CD1c-positive myeloid dendritic cell (primary cell): ENCODE results near the gene DPH3.

ENCODE experiments used
- DNase-seq: peaks from one replicate; pipeline ENCODE4 v3.0.0-alpha.2; 2016; ENCODE audit errors: extremely low spot score

Gene DPH3

DNA sequence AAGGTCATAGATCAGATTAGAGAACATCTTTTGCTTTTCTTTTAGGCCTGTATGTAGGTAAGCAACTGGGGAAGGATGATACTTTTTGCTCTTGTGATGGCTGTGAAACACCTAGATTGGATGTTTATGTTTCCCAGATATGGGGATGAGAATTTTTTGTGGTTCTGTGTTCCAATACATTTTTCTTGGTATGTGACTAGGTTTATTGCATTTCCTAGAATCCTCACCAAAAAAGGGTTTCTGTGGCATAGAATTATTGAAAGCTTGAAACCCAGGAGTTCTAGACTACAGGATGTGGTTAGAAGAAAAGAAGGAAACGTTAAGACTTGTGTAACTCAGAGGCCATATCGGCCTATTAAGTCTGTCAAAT, 26.1 kb upstream of the DPH3 start:
- peak; percentile 54 for DNase-seq

DNA sequence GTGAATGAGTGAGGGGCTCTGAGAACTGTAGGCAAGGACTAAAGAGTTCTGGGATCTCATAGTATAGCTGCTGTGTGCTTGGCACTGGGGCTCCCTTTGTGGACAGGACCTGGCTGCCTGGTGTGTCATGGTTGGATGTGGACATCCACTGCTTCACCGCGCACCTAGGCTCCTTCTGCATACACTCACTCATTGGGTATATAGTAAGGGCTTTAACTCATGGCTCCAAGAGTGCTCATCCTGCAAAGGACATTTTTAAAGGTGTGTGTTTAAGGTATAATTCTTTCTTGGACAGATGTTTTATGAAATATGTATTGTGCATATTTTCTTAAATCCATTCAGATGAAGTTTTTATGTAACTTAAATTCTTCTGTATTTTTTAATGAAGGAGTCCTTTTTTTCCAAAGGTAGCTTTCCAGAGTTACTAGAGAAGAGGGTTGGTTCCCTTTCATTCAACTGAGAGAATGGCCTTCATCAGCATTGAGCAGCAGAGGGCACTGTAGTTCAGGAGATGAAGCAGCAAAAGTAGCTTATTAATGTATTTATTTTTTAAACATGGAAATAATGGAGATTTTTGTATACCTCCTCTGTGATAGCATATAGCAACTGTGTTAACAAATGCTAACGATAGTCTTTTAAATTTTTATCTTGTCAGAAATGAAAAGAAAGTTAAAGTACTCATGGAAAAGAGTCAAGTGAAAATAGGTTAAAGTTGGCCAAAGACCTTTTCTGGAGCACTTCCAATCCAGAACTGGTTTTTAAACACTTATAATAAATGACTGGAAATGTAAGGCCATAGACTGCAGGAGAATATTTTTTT, 25.5 kb upstream of the DPH3 start:
- DNase-seq: peak; percentile 63

DNA sequence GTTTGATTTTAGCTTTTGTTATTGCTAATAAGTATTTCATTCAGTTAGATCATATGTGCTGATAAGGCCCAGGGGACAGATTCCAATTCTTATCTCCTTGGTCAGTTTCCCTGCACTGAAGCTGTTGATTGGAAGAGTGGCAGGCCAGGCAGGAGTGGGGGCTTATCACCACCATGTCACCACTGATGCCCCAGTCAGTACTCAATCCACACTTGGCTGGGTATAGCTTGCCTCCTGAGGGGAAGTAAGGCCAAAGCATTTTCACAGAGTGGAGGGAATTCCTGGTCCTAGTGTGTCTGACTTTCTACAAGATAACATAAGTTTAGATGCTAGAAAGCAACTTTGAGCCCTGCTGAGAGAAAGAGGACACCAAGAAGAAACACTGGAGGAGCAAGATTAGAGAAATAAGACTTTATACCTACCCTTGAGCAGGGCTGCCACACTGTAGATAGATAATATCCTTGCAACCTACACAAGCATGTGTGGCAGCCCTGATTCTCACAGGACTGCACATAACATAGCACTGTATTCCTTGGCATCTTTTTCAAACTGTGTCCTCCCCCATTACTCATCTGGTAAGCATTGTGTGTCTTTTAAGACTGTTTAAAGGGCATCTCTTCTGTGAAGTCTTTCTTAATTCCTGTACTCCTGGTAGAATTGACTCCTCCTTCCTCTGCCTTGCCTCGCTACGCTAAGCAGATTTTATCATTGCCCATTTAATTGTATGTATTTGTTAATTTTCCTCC, 24.6 kb upstream of the DPH3 start:
- no peak for DNase-seq

DNA sequence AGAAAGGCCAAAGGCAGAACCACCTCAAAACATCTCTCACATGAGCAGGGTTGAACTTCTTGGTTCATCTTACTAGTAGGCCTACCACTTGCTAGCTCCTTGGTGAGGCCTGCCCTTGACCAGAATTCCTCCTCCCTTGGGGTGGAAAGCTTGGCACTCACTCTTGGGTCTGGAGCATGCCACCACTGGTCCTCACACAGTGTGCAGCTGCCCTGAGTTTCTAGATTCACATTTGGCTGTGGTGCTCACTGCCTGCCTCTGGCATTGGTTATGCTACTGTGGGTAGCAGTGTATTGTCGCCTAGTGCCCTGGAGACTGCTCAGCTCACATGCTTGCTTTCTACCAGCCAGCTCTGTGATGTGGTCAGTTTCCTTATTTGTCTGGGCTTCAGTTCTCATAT, 23.9 kb upstream of the DPH3 start:
- DNase-seq: no peak

DNA sequence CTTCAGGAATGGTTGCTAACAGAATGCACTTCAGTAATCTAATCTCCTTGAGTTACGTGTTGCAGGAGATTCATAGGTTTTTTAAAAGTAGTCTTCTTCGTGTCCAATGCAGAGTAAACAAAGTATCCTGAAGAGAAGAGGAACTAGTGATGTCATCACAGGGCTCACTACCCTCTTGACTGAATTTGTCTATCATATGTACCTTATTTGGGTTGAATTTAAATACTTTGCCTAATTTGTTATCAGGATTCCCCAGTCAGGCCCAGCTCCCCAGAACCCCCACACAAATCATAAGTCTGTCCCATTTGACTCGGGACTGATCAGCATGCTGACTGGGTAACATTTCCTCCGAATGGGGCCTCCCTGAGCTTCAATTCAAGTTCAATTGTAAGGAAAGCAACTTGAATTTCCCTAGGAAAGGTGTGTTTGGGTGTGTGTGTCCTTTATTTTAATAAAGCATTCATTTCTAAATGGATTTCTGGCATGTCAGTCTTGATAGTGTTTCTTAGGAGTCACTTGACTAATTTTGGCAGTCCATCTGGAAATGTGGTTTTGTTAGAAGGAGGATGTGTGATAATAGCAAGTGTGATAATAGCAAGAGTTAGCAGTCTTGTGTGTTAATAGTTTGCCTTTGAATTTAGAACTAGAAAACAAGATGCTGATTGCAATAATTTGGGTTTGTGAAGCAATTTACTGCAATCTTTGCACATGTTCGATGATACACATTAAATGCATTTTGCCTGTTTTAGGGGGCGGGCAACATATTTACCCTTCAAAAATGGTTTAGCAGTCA, 22.2 kb upstream of the DPH3 start:
- DNase-seq: peak; percentile 46

DNA sequence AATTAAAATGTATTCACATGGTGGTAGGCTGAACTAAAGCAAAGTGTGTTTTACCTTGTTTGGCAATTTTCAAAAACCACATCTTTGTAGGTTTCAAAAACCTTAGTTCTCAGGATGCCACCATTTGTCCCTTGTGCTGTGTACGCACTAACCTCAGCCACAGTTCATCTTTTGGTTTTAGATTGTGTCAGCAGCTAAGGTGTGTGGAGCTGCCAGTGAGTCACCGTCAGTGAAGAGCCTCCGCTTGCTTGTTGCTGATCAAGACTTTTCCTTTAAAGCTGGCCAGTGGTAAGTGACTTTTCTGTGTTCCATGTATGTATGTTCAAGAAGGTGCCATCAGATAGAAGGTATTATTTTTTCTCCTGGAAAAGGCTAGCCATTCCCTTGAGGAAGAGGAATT, 21.4 kb upstream of the DPH3 start:
- DNase-seq: peak; percentile 35

DNA sequence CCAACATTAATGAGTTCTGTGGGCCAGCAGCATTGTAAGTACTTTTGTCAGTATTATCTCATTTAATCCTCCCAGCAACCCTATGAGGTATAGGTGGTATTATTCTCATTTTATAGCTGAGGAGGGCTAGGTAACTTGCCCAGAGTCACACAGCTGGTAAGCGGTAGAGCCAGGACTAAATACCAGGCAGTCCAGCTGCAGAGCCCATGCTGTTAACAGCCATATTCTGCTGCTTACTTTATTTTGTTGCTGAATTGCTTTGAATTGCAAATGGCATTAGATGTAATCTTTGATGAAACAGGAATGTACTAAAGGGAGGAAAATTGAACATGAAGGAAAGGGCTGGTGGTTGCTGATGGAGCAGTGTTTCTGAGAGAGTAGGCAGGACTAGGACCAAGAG, 19.9 kb upstream of the DPH3 start:
- no peak for DNase-seq

DNA sequence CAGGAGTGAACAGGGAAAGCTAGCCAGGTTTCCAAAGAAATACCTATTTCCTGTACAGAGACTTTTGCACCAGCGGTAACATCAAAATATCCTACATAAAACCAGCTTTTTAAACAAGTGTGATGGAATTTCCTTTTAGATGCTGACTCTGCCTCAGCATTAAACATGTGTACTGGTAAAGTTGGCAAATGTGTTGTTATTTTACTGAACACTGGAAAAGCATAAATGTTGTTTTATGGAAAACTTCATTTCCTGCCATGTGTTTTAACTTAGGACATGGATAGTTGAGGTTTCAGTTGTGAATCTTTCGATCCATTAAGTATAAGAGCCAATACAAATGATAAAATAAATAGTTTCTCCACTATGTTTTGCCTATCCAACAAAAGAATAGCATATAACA, 15.9 kb upstream of the DPH3 start:
- no peak for DNase-seq

DNA sequence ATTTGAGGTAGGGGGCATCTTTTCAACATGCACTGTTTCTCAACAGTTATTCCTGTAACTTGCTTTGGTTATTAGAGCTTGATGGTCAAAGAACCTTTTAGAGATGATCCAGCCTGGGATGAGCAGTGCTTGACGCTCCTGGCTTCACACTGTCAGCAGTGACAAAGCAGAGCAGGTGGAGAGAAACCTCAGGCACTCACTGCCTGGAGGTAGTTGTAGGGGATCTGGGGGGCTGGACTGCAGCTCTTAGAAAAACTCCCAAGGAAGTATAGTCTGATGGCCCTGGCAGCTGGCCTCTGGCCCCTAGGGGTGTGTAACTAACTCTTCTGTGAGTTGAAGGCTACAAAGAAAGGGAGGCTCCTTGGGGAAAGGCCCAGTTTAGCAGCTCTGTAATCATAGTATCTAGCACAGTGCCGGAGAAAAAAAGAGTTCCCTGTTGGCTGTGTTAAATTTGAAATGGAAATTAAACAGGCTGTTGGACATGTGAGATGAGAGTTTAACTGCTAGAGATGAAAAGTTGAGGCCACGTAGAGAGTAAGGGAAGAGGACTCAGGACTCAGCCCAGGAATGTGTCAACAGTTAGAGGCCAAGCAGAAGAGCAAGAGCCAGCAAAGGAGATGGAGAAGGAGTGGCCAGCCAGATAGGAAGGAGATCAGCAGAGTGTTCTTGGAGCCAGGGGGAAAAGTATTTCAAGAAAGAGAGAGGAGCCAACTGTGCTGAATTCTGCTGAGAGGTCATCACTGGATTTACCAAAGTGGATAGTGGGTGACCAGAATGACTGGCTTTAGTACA, 14.5 kb upstream of the DPH3 start:
- no peak for DNase-seq

DNA sequence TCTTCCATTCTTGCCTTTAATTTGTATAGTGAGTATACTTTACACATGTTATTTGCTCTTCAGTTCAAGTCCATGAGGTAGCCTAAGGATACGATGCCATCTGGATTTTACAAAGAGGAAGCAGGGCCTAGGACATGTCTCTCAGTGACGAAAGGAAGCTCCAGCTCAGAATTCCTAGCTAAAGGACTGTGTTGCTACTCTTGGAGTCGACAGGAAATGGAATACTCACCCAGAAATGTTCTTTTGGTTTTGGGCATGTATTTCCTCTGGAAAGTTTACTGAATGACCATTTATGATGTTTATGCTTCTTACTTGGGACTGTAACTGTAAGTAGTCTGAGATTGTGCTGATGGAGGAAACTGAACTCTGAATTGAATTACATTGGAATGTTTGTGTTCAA, 12.7 kb upstream of the DPH3 start:
- no peak for DNase-seq

DNA sequence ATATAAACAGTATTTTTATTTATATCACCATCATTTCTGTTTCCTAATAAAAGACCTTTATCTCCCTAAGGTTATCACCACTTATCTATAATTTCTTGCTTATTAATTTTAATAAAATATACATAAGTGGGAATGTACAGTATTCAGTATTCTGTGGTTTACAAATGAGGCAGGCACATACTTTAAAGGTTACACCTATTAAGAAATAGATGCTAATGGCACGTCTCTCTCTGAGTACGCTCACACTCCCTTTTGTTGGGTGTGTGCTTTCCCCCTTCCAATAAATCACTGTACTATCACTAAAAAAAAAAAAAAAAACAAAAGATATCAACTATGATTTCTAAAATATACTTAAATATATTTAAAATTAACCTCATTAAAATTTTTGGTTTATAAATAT, 9.1 kb upstream of the DPH3 start:
- DNase-seq: no peak

DNA sequence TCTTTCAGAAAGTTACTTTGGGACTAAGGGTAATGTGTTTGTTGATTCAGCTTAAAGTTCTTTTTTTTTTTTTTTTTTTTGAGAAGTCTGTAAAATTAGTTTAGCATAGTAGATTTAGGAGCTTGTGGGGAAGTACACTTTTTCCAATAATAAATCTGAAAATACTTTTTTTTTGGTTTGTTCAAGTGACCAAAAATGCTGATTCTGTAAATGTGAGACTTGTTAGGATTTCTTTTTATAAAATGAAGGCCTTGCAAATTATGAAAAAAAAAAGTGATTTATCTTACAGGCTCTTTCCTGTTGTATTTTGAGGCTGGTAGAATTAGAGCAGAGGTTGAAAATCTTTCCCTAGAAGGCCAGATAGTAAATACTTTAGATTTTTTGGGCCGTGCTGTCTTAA, 7.8 kb upstream of the DPH3 start:
- no peak for DNase-seq

DNA sequence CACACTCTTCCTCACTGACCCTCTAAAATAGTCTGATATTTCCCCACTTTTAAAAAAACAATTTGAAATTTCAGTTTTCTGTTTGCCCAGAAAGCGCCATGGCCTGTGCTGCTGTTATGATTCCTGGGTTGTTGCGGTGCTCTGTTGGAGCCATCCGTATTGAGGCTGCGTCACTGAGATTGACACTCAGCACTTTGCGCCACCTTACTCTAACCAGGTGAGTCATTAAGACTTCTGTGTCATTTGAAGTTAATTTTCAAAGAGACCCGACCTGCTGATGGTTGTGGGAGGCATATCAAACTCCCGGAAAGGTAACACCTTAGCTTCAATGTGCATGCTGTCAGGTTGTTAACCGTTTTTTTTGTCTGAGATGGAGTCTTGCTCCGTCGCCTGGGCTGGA, 6.1 kb upstream of the DPH3 start:
- DNase-seq: no peak

DNA sequence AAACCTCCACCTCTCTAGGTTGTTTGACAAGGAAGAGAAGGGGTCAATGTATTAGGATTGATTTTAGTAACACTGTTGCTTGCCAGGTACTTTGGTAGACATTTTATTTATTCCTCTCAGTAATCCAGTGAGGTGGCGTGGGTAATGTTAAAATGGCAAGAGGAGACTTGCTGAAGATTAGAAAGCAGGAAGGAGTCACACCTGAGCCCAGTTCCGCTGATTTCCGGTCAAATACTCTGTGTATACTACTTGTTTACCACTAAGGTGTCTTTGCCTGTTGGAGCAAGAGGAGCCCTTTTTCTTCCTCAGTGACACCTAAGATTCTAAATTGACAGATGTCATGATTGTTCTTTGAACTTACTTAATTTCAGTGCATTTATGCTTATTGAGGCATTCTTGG, 2.0 kb upstream of the DPH3 start:
- DNase-seq: no peak

DNA sequence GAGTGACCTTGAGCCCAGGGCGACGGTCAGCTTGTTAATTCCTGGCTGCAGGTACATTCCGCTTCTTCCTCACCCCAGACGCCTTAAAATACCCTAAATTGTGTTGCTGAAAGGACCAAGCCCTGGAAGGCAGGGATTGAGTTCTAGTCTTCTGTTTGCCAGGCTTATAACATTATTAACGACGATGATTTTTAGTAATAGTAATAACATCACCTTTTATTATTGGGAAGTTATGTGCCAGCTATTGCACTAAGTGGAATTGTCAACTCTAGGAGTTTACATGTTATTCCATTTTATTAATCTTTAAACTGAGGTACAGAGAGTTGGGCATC, 678 bp upstream of the DPH3 start:
- no peak for DNase-seq

DNA sequence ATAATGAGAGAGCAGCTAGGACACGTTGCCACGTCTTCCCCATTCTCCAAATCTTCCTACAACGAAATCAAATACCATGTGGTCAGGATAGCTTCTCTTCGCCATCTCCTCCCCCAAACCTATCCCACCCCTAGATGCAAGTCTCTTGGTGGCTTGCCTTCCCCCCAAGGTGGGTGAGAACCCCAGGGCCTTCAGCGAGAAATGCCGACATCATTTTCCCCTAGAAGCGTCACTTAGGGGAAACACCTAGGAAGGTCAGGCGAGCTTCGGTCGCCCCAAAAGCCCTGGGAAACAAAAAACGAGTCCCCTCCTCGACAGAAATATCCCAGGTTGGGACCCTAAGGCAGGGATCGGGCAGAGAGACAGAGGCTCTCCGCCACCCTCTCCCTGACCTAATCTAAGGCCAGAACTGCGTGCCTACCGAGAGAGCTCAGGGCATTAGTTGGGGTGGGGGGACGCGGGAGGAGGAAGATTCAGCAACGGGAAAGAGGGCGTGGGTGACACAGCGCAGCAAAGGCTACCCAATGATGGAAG, 502 bp downstream of the DPH3 start:
- DNase-seq: no peak

DNA sequence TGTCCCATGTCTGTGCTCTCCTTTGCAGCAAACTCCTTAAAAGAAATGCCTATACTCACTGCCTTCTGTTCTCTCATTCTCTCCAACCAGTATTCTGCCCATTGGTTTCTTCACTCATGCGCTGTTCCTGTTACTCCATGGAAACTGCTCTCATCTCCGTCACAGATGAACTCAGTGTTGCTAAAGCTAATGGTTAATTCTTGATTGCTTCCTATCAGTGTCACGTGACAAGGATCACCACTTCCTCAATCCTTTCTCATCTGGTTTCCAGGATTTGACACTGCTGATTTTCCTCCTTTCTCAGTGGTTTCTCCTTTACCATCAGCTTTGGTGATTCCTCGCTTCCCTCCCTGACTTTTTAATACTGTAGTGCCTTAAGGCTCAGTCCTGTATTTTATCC, 2.6 kb downstream of the DPH3 start:
- peak; percentile 51 for DNase-seq

DNA sequence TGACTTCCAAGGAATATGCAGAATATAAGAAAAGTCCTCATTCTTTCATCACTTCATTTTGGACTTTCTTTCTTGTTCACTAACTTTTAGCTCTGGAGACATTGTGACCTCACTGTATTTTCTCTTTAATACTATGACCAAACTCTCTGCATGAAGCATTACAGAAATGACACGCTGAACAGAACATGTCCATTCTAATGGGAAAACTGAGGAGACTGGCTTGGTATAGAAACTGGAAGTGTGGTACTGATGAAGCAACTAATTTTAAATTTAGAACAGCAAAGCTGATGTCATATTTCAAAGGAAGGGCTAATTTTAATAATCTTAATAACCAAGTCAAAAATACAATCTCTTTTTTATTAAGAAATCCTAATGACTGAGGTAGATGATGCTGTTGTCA, 4.7 kb downstream of the DPH3 start:
- DNase-seq: peak; percentile 41

DNA sequence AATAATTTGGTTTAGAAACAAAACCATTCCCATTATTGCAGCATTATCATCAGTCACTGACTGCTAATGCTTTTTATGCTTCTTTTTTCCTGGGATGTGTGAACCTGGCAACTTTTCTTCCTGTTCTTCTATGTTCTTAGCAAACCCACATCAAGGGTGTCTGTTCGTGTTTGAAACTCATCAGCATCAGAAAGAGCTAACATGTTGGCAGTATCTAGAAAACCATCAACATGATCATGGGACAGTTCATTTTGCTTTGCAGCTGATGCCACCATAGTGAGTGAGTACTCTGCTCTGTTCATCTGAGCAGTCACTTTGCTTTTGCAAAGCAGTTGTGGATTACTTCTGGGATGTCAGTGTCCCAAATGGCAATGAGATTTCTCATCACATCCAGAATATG, 5.9 kb downstream of the DPH3 start:
- DNase-seq: no peak

DNA sequence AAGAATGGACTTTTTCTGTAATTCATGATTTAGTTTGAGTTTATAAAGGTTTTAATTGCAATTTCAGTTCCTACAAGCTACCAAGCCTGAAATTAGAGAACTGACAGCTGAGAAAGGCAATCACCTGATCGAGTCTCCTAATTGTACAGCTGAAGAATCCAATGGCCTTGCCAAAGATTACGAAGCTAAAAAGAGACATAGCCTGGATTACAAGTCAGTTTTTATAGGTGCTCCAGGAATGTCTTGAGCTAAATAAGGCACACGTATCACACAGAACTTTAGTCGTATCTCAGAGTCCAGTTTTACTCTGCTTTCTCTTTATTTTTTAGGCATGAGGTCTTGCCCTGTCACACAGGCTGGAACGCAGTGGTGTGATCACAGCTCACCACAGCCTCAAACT, 6.6 kb downstream of the DPH3 start:
- no peak for DNase-seq

DNA sequence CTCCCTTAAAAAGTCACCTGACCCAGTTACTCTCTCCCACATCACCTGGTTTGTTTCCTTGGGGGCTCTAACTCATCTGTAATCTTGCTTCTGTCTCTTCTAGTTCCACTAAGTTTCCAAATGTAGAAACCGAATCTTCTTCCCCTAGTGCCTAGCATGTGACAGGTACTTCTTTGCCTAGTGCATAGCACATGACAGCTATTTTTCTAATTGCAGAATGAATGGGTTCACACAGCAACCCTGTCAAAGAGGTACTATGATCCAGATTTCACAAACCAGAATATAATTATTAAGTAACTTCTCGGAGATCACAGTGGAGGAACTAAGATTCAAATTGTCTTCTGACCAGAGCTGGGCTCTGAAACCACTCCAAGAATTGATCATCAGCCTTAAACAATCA, 7.4 kb downstream of the DPH3 start:
- peak; percentile 41 for DNase-seq

DNA sequence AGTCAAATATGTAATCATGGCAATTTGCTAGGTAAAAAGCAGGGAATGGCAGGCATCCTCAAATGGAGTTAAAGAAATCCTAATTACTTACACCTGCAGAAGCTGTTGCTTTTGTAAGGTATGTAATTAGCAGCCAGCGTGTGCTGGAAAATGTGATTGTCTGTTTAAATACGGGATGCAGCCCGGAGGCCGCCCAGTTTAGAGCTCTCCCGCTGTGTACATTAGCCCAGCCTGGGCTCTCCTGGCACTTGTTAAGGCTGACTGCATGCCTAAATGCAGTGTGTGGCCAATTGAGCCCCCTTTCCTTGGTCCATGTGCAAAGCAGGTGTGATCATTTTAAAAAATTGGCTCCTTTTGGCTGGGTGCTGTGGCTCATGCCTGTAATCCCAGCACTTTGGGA, 9.0 kb downstream of the DPH3 start:
- no peak for DNase-seq
